Measurements from ENCODE around the gene TPSB2. TPM values are rescaled to one million over a fixed set of nuclear protein-coding genes. Genes with fewer than 3 reads are reported as not detected.
"Not testable (repeated sequence)": the region's sequence is repeated elsewhere in the genome, so short reads cannot be mapped to it uniquely, and the experiment has no call there.

Gene TPSB2
- total RNA-seq = 36.9 TPM

GRCh38 chr16:1230084-1230470 is at the start of gene TPSB2:
Gene TPSB2, minus strand, starts transcription at chr16:1230184. Its CDS starts 233 bp downstream, at chr16:1229951.
- DNase-seq (ENCODE audit: low spot score) = not testable (repeated sequence)

GRCh38 chr16:1279081-1279944 is 49.3 kb upstream of the TPSB2 start:
- no peak for DNase-seq (ENCODE audit: low spot score)

- DNase-seq (ENCODE audit: low spot score) = no peak
These were observed 48.5 kb upstream of the TPSB2 start for GRCh38 chr16:1278477-1278876.

- no peak for DNase-seq (ENCODE audit: low spot score)
These were observed 47.8 kb upstream of the TPSB2 start for GRCh38 chr16:1277617-1278282.

- DNase-seq (ENCODE audit: low spot score) = no peak
These were observed 47.2 kb upstream of the TPSB2 start for GRCh38 chr16:1277151-1277598.

- no peak for DNase-seq (ENCODE audit: low spot score)
These were observed 46.5 kb upstream of the TPSB2 start for GRCh38 chr16:1276580-1276878.

GRCh38 chr16:1275791-1276579 is 46.0 kb upstream of the TPSB2 start:
- no peak for DNase-seq (ENCODE audit: low spot score)

- DNase-seq (ENCODE audit: low spot score) = no peak
These were observed 44.8 kb upstream of the TPSB2 start for GRCh38 chr16:1274767-1275166.

- DNase-seq (ENCODE audit: low spot score) = no peak
These were observed 43.8 kb upstream of the TPSB2 start for GRCh38 chr16:1273816-1274215.

GRCh38 chr16:1272453-1273198 is 42.6 kb upstream of the TPSB2 start:
- no peak for DNase-seq (ENCODE audit: low spot score)

- DNase-seq (ENCODE audit: low spot score) = not testable (repeated sequence)
These were observed 41.9 kb upstream of the TPSB2 start for GRCh38 chr16:1271724-1272413.

GRCh38 chr16:1271380-1271723 is 41.4 kb upstream of the TPSB2 start:
- no peak for DNase-seq (ENCODE audit: low spot score)

- not testable (repeated sequence) for DNase-seq (ENCODE audit: low spot score)
These were observed 39.4 kb upstream of the TPSB2 start for GRCh38 chr16:1269418-1269817.

GRCh38 chr16:1265826-1266225 is 35.8 kb upstream of the TPSB2 start:
- no peak for DNase-seq (ENCODE audit: low spot score)

GRCh38 chr16:1265090-1265630 is 35.2 kb upstream of the TPSB2 start:
- no peak for DNase-seq (ENCODE audit: low spot score)

GRCh38 chr16:1264345-1265089 is 34.5 kb upstream of the TPSB2 start:
- DNase-seq (ENCODE audit: low spot score) = no peak

GRCh38 chr16:1263591-1264344 is 33.8 kb upstream of the TPSB2 start:
- DNase-seq (ENCODE audit: low spot score) = no peak

GRCh38 chr16:1262846-1263221 is 32.9 kb upstream of the TPSB2 start:
- no peak for DNase-seq (ENCODE audit: low spot score)

GRCh38 chr16:1262210-1262845 is 32.3 kb upstream of the TPSB2 start:
- DNase-seq (ENCODE audit: low spot score) = no peak

All from ureter (tissue), 1 donor.